Upper lobe of right lung (tissue), 1 donor: Measurements from ENCODE around the gene MYADML2. TPM values are rescaled to one million over a fixed set of nuclear protein-coding genes. Genes with fewer than 3 reads are reported as not detected.
"Not testable (repeated sequence)": the region's sequence is repeated elsewhere in the genome, so short reads cannot be mapped to it uniquely, and the experiment has no call there.

ENCODE experiments used
- ATAC-seq: fragments of 200-7000 bp; cut with Tn5 transposase; one replicate; pipeline ENCODE4 v1.9.1; 2020; ENCODE audit warnings: mild to moderate bottlenecking, moderate library complexity
- DNase-seq: peaks from one replicate; pipeline ENCODE4 v3.0.0-alpha.2; 2020
- H3K27ac ChIP-seq: fragments of 200-600 bp; one replicate; pipeline ENCODE4 v1.8.0; 2022
- H3K27me3 ChIP-seq: fragments of 200-600 bp; one replicate; pipeline ENCODE4 v1.8.0; 2022; ENCODE audit warnings: mild to moderate bottlenecking
- H3K36me3 ChIP-seq: fragments of 200-600 bp; one replicate; pipeline ENCODE4 v1.8.0; 2022
- H3K4me1 ChIP-seq: fragments of 200-600 bp; one replicate; pipeline ENCODE4 v1.8.0; 2022
- H3K4me3 ChIP-seq: fragments of 200-600 bp; one replicate; pipeline ENCODE4 v1.8.0; 2022; ENCODE audit warnings: mild to moderate bottlenecking
- H3K9me3 ChIP-seq: fragments of 200-600 bp; one replicate; pipeline ENCODE4 v1.8.0; 2022
- CTCF ChIP-seq: fragments of 200-600 bp; IDR thresholded peaks from one replicate; pipeline ENCODE4 v1.8.0; 2022; ENCODE audit warnings: antibody characterized with exemption
- intact Hi-C: fragments of 100-400 bp; cut with DNase I; formaldehyde crosslinking; loops from one replicate; pipeline ENCODE4 v1.11.0; 2022
- total RNA-seq: library from RNA; stranded (reverse); fragmentation: NEBNext Ultra II Directional; extraction: Animal tissue kit (Norgen Biotek cat#: 25700); gene quantifications from one replicate; pipeline ENCODE4 v1.2.1, GENCODE V29; 2021
- donor health status: DM: no; HTN: yes; CAD: no; lungs with severe emphysema.

The MYADML2 gene
- total RNA-seq, 1 donor from 2014 or later: not detected

DNA sequence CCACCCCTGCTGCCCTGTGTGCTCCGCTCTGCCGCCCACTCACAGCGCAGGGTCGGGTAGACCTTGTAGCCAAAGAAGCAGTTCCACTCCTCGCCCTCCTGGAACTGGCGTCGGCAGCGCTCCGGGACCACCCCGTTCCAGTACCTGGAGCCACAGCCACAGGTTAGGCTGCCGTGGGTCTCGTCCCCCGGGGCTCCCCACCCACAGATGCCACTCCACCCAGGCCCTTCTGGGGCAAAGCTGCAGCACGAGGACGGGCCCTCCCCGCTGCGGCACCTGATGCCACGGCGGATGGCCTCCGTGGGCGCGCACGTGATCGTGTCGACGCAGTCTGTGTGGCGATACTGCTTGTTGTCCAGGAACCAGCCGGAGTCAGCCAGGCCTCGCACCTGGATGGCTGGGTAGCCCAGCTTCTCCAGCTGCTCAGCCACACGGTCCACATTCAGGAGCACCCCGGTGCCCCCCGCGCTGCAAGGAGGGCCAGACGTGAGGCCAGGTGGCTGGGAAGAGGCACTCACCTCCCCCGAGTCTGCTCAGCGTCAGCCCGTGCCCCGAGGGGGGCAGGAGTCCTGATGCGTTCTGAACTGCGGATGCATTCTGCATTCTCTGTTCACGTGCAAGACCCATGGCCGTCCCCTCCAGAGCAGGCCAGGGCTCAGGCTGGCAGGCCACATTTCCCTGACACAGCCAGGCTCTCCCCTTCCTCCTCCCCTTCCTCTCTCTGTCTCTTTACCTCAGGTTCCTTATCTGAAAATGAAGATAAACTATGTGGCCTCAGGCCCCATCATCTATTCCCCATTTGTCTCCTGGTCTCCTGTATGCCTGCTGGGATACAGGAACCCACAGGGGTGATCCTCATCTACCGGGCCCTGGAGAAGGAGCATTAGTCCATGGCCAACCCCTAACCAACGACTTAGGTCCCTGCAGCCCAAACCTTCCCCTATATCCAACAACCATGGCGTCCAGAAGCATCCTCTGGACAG, 9.9 kb upstream of the MYADML2 start:
- Histone ChIP-seq H3K4me1 (peaks cover 9% of the 10 kb centered on the region), H3K36me3 (no peaks in the 10 kb centered on the region), H3K27me3 (peaks cover 32% of the 10 kb centered on the region), H3K9me3 (no peaks in the 10 kb centered on the region), H3K27ac (no peak overlapping the region), H3K4me3 (no peak overlapping the region)
- no peak for TF ChIP-seq CTCF
- ATAC-seq (no peak), DNase-seq (peak; percentile 61)
- intact Hi-C loops: no loop called here

GRCh38 chr17:81955756-81956544, 8.9 kb upstream of the MYADML2 start:
- Histone ChIP-seq H3K4me1 (peaks cover 9% of the 10 kb centered on the region), H3K4me3 (no peak overlapping the region), H3K36me3 (no peaks in the 10 kb centered on the region), H3K27me3 (peaks cover 27% of the 10 kb centered on the region), H3K9me3 (no peaks in the 10 kb centered on the region), H3K27ac (no peak overlapping the region)
- intact Hi-C loops: no loop called here
- no peak for DNase-seq
- no peak for ATAC-seq
- no peak for TF ChIP-seq CTCF

DNA sequence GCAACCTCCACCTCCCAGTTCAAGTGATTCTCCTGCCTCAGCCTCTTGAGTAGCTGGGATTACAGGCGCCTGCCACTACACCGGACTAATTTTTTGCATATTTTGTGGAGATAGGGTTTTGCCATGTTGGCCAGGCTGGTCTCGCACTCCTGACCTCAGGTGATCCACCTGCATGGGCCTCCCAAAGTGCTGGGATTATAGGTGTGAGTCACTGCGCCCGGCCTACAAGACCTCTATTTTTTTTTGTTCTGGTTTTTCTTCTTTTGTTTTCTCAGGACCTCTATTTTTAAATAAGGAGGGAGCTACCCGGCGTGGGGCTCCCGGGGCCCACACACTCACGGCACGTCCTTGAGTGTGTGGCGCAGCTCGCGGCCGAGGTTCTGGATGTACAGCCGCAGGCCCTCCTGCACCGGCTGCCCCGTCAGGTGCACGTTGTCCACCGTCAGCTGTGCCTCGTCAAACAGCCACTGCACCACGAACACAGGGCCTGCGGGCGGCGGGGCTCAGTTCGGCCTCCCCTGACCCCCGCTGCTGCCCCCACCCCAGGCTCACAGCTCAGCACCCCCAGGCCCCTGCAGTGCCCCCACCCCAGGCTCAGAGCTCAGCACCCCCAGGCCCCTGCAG, 8.1 kb upstream of the MYADML2 start:
- no peak for TF ChIP-seq CTCF
- Histone ChIP-seq H3K27ac (no peak overlapping the region), H3K36me3 (no peaks in the 10 kb centered on the region), H3K9me3 (no peaks in the 10 kb centered on the region), H3K4me1 (peaks cover 6% of the 10 kb centered on the region), H3K27me3 (peaks cover 22% of the 10 kb centered on the region), H3K4me3 (no peak overlapping the region)
- DNase-seq (no peak), ATAC-seq (no peak)
- intact Hi-C loops: no loop called here

DNA sequence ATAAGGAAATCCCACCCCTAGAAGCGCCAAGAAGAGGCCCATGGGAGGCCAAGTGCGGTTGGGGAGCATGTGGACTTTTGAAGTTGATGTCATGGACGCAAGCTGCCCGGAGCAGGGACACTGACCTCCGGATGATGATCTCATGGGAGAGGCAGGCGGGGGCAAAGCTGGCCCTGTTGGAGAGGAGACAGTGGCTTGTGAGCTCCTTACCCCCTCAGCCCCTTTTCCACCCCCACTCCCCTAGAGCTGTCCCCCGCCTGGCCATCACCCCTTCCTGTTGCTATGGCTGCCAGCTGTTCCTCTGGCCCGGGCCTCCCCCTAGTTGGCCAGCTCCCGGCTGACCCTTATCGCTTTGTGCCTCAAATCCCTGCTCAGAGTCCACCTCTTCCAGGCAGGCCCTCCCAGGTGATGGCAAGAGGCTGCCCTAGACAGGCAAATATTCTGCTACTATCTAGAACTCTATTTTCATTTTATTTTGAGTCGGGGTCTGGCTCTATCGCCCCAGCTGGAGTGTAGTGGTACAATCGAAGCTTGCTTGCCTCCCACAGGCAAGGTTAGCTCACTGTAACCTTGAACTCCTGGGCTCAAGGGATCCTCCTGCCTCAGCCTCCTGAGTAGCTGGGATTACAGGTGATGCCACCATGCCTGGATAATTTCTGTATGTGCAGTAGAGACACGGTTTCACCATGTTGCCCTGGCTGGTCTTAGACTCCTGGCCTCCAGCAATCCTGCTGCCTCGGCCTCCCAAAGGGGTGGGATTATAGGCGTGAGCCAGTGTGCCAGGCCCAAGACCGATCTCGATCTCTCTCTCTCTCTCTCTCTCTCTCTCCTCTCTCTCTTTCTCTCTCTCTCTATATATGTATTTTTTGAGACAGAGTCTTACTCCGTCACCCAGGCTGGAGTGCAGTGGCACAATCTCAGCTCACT, 7.4 kb upstream of the MYADML2 start:
- ATAC-seq (no peak), DNase-seq (no peak)
- Histone ChIP-seq H3K27me3 (peaks cover 18% of the 10 kb centered on the region), H3K4me1 (peaks cover 3% of the 10 kb centered on the region), H3K36me3 (no peaks in the 10 kb centered on the region), H3K9me3 (no peaks in the 10 kb centered on the region), H3K27ac (no peak overlapping the region), H3K4me3 (no peak overlapping the region)
- TF ChIP-seq CTCF: no peak
- intact Hi-C loops: no loop called here

DNA sequence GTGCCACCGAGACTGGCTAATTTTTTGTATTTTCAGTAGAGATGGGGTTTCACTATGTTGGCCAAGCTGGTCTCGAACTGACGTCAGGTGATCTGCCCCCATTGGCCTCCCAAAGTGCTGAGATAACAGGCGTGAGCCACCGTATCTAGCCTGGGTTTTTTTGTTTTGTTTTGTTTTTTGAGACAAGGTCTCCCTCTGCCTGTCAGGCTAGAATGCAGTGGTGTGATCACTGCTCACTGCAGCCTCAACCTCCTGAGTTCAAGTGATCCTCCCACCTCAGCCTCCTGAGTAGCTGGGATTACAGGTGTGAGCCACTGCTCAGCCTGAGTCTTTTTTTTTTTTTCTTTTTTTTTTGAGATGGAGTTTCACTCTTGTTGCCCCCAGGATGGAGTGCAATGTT, 6.4 kb upstream of the MYADML2 start:
- DNase-seq, H3K4me1 ChIP-seq, H3K4me3 ChIP-seq, intact Hi-C loops, H3K27ac ChIP-seq, H3K27me3 ChIP-seq, ATAC-seq, H3K9me3 ChIP-seq, H3K36me3 ChIP-seq: not testable (repeated sequence)
